Neural cell (in vitro differentiated cells): ENCODE measurements around the gene MUC3A. TPM values are rescaled to one million over a fixed set of nuclear protein-coding genes. Genes with fewer than 3 reads are reported as not detected.

Experiments used
- H2AFZ ChIP-seq: fragments of 200-600, 300-800 bp; sonication (generic), shearing (Covaris generic); 2 replicates; pipeline ENCODE4 v1.6.0; 2014; ENCODE audit warnings: low read depth, mild to moderate bottlenecking, antibody characterized with exemption, low read length, moderate library complexity
- H3F3A ChIP-seq: fragments of 200-600 bp; shearing (Covaris generic); 2 replicates; pipeline ENCODE4 v1.6.1; 2016; ENCODE audit warnings: mild to moderate bottlenecking, moderate library complexity, mixed read lengths, antibody characterized with exemption, low read length; ENCODE audit not compliant: insufficient read depth, poor library complexity, severe bottlenecking
- H3K27ac ChIP-seq: fragments of 200-600, 300-800 bp; sonication (generic), shearing (Covaris generic); 2 replicates; pipeline ENCODE4 v1.5.1; 2014; ENCODE audit warnings: mild to moderate bottlenecking, low read length, moderate library complexity
- H3K27me3 ChIP-seq: fragments of 300-800, 200-600 bp; sonication (generic), shearing (Covaris generic); 2 replicates; pipeline ENCODE4 v1.6.0; 2014; ENCODE audit warnings: mild to moderate bottlenecking, low read depth, low read length, moderate library complexity; ENCODE audit not compliant: insufficient read depth
- H3K36me3 ChIP-seq: fragments of 300-800, 200-600 bp; sonication (generic), shearing (Covaris generic); 2 replicates; pipeline ENCODE4 v1.5.1; 2014; ENCODE audit warnings: mild to moderate bottlenecking, antibody characterized with exemption, low read length, moderate library complexity; ENCODE audit not compliant: insufficient read depth
- H3K4me2 ChIP-seq: fragments of 300-800, 200-600 bp; sonication (generic), shearing (Covaris generic); 2 replicates; pipeline ENCODE4 v1.6.0; 2014; ENCODE audit warnings: mild to moderate bottlenecking, low read length
- H3K4me3 ChIP-seq: fragments of 300-800, 200-600 bp; sonication (generic), shearing (Covaris generic); 2 replicates; pipeline ENCODE4 v1.5.1; 2014; ENCODE audit warnings: mild to moderate bottlenecking, low read length, moderate library complexity
- H3K79me2 ChIP-seq: fragments of 200-600 bp; shearing (Covaris generic); replicated peaks from 2 replicates; pipeline ENCODE4 v1.6.0; 2014; ENCODE audit warnings: mild to moderate bottlenecking, low read length, moderate library complexity; ENCODE audit not compliant: insufficient read depth
- H3K9ac ChIP-seq: fragments of 300-800, 200-600 bp; sonication (generic), shearing (Covaris generic); 2 replicates; pipeline ENCODE4 v1.6.1; 2016; ENCODE audit warnings: mild to moderate bottlenecking, low read length, mixed read lengths
- H3K9me2 ChIP-seq: fragments of 200-600 bp; shearing (Covaris generic); 2 replicates; pipeline ENCODE4 v1.6.1; 2016; ENCODE audit warnings: mild to moderate bottlenecking, low read length, mixed read lengths; ENCODE audit not compliant: insufficient read depth
- H3K9me3 ChIP-seq: fragments of 200-600, 300-800 bp; sonication (generic), shearing (Covaris generic); 2 replicates; pipeline ENCODE4 v1.6.1; 2016; ENCODE audit warnings: mild to moderate bottlenecking, mixed run types, low read length, moderate library complexity, mixed read lengths
- H4K20me1 ChIP-seq: fragments of 200-600 bp; shearing (Covaris generic); 2 replicates; pipeline ENCODE4 v1.6.1; 2016; ENCODE audit warnings: mild to moderate bottlenecking, mixed run types; ENCODE audit not compliant: insufficient read depth
- EP300 ChIP-seq: fragments of 450-650 bp; conservative IDR thresholded peaks from 2 replicates; pipeline ENCODE4 v1.6.1; 2014; ENCODE audit warnings: antibody characterized with exemption, mild to moderate bottlenecking, moderate library complexity; ENCODE audit not compliant: poor library complexity, severe bottlenecking
- EZH2 ChIP-seq: fragments of 200-600, 300-800 bp; shearing (Covaris generic), sonication (generic); IDR thresholded peaks from 2 replicates; pipeline ENCODE4 v1.6.1; 2014; ENCODE audit warnings: antibody characterized with exemption, low read length, borderline replicate concordance, mild to moderate bottlenecking; ENCODE audit not compliant: insufficient read depth, poor library complexity, severe bottlenecking
- MXI1 ChIP-seq: fragments of 450-650 bp; conservative IDR thresholded peaks from 2 replicates; pipeline ENCODE4 v1.6.1; 2014; ENCODE audit warnings: antibody characterized with exemption, mild to moderate bottlenecking; ENCODE audit not compliant: poor library complexity, severe bottlenecking
- POLR2AphosphoS5 ChIP-seq: IDR thresholded peaks from 2 replicates; pipeline ENCODE4 v1.6.1; 2012
- RAD21 ChIP-seq: fragments of 450-650 bp; conservative IDR thresholded peaks from 2 replicates; pipeline ENCODE4 v1.6.1; 2014; ENCODE audit warnings: antibody characterized with exemption, mild to moderate bottlenecking, moderate library complexity
- SMC3 ChIP-seq: fragments of 450-650 bp; conservative IDR thresholded peaks from 2 replicates; pipeline ENCODE4 v1.6.1; 2014; ENCODE audit warnings: antibody characterized with exemption, mild to moderate bottlenecking, moderate library complexity; ENCODE audit not compliant: poor library complexity
- TAF1 ChIP-seq: IDR thresholded peaks from 2 replicates; pipeline ENCODE4 v1.6.1; 2012; ENCODE audit warnings: low read depth
- polyA plus RNA-seq: library from polyadenylated mRNA; depleted of rRNA; stranded (reverse); fragments of >200 nt; gene quantifications from 2 replicates; pipeline ENCODE4 v1.2.3, GENCODE V29; 2014
- TF ChIP-seq, protein P1 (sequence below): IDR thresholded peaks from 2 replicates; pipeline ENCODE4 v1.6.1; 2012; ENCODE audit warnings: borderline replicate concordance
- TF ChIP-seq, protein P2 (sequence below): fragments of 450-650 bp; IDR thresholded peaks from 2 replicates; pipeline ENCODE4 v1.5.1; 2014; ENCODE audit warnings: antibody characterized with exemption, mild to moderate bottlenecking, moderate library complexity; ENCODE audit not compliant: poor library complexity, severe bottlenecking

MUC3A gene
- polyA plus RNA-seq, 1 donor from 2014 or later = not detected

DNA sequence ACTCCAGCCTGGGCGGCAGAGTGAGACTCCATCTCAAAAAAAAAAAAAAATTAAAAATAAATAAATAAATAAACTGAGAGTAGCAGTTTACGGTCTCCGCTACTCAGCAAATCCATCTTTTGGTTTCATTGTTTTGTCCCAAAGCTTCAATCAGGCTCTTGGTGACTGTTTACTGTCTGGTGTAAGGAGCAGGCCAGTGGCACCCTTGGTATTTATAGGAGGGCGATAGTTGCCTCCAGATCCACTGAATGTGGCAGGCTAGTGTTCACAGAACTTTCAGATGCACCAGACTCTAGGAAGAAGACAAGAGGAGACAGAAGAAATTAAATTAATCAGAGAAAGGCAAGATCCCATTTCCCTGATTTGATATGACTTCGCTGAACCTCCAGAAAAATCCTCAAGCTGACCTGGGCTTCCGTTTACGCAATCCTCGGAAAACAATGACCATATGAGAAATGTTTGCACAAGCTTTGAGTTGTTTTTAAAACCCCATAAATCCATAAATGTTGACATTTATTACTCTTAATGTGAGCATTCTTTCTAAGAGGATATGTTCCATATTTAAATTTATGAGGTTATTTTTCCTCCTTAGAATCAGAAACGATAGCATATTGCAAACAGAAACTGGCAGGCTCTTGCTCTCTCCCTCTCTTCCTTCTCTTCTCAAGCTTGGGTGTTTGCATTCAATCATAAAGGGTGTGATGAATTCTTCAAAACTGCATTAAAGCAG is 7.1 kb upstream of the MUC3A start:
- TF ChIP-seq, protein P1, sequence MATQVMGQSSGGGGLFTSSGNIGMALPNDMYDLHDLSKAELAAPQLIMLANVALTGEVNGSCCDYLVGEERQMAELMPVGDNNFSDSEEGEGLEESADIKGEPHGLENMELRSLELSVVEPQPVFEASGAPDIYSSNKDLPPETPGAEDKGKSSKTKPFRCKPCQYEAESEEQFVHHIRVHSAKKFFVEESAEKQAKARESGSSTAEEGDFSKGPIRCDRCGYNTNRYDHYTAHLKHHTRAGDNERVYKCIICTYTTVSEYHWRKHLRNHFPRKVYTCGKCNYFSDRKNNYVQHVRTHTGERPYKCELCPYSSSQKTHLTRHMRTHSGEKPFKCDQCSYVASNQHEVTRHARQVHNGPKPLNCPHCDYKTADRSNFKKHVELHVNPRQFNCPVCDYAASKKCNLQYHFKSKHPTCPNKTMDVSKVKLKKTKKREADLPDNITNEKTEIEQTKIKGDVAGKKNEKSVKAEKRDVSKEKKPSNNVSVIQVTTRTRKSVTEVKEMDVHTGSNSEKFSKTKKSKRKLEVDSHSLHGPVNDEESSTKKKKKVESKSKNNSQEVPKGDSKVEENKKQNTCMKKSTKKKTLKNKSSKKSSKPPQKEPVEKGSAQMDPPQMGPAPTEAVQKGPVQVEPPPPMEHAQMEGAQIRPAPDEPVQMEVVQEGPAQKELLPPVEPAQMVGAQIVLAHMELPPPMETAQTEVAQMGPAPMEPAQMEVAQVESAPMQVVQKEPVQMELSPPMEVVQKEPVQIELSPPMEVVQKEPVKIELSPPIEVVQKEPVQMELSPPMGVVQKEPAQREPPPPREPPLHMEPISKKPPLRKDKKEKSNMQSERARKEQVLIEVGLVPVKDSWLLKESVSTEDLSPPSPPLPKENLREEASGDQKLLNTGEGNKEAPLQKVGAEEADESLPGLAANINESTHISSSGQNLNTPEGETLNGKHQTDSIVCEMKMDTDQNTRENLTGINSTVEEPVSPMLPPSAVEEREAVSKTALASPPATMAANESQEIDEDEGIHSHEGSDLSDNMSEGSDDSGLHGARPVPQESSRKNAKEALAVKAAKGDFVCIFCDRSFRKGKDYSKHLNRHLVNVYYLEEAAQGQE = no peak
- TF ChIP-seq, protein P2, sequence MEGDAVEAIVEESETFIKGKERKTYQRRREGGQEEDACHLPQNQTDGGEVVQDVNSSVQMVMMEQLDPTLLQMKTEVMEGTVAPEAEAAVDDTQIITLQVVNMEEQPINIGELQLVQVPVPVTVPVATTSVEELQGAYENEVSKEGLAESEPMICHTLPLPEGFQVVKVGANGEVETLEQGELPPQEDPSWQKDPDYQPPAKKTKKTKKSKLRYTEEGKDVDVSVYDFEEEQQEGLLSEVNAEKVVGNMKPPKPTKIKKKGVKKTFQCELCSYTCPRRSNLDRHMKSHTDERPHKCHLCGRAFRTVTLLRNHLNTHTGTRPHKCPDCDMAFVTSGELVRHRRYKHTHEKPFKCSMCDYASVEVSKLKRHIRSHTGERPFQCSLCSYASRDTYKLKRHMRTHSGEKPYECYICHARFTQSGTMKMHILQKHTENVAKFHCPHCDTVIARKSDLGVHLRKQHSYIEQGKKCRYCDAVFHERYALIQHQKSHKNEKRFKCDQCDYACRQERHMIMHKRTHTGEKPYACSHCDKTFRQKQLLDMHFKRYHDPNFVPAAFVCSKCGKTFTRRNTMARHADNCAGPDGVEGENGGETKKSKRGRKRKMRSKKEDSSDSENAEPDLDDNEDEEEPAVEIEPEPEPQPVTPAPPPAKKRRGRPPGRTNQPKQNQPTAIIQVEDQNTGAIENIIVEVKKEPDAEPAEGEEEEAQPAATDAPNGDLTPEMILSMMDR = no peak
- TF ChIP-seq RAD21 = no peak
- TF ChIP-seq MXI1 = no peak
- TF ChIP-seq EP300 = no peak
- no peak for TF ChIP-seq POLR2AphosphoS5
- TF ChIP-seq SMC3 = no peak
- TF ChIP-seq EZH2 = no peak
- TF ChIP-seq TAF1 = no peak
- no peak overlapping the region for H2AFZ ChIP-seq
- no peak overlapping the region for H3K4me2 ChIP-seq

DNA sequence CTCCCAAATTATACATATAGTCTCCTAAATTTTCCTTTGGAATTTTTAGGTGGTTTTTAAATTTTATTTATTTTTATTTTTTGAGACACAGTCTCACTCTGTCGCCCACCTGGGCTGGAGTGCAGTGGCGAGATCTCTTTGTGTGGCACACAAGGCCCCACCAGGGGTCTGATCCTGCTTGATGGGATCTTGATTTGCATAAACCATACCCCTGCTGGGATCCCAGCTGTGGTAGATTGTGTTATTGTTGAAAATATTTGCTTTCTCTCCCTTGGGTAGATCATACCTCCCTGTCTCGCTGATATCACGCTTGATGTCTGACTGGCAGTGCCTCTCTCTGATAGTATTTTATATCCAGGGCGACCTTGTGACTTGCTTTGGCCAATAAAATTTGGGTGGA is 5.6 kb upstream of the MUC3A start:
- Histone ChIP-seq H3K36me3 (no peaks in the 10 kb centered on the region), H4K20me1 (no peaks in the 10 kb centered on the region), H2AFZ (no peak overlapping the region)

More for the DNA sequence above, 7.1 kb upstream of the MUC3A start:
- Histone ChIP-seq H3K9me2 (no peaks in the 10 kb centered on the region), H3F3A (no peaks in the 10 kb centered on the region), H3K4me3 (no peak overlapping the region), H3K9ac (no peak overlapping the region), H4K20me1 (no peaks in the 10 kb centered on the region), H3K27me3 (no peaks in the 10 kb centered on the region), H3K36me3 (no peaks in the 10 kb centered on the region), H3K79me2 (no peaks in the 10 kb centered on the region), H3K27ac (no peak overlapping the region), H3K9me3 (no peaks in the 10 kb centered on the region)

More for the DNA sequence above, 5.6 kb upstream of the MUC3A start:
- no peak for TF ChIP-seq SMC3
- TF ChIP-seq, protein P2 = no peak
- TF ChIP-seq EP300 = no peak
- TF ChIP-seq, protein P1 = no peak
- no peak for TF ChIP-seq POLR2AphosphoS5
- TF ChIP-seq MXI1 = no peak
- no peak for TF ChIP-seq EZH2
- TF ChIP-seq TAF1 = no peak
- no peak for TF ChIP-seq RAD21
- no peaks in the 10 kb centered on the region for H3F3A ChIP-seq
- H3K9ac ChIP-seq = no peak overlapping the region
- H3K9me2 ChIP-seq = no peaks in the 10 kb centered on the region
- no peak overlapping the region for H3K27ac ChIP-seq
- H3K79me2 ChIP-seq = no peaks in the 10 kb centered on the region
- H3K4me2 ChIP-seq = no peak overlapping the region
- H3K4me3 ChIP-seq = no peak overlapping the region
- H3K27me3 ChIP-seq = no peaks in the 10 kb centered on the region
- no peaks in the 10 kb centered on the region for H3K9me3 ChIP-seq
